Skeletal muscle tissue (tissue), 4 donors: ENCODE measurements around the gene SBF2. TPM values are rescaled to one million over a fixed set of nuclear protein-coding genes. Genes with fewer than 3 reads are reported as not detected.

Experiments used
- H3K27ac ChIP-seq: one replicate; pipeline ENCODE4 v1.7.0; 2013; ENCODE audit warnings: mild to moderate bottlenecking, low read depth, low read length, inconsistent platforms
- H3K27me3 ChIP-seq, 3 donors: one replicate each; pipeline ENCODE4 v1.7.0; 2013; ENCODE audit warnings: low read length in 3 of 3; ENCODE audit not compliant: control insufficient read depth in 3 of 3, insufficient read depth in 3 of 3
- H3K36me3 ChIP-seq, 3 donors: one replicate each; pipeline ENCODE4 v1.7.0; 2013; ENCODE audit warnings: low read length in 3 of 3; ENCODE audit not compliant: control insufficient read depth in 3 of 3, insufficient read depth in 3 of 3
- H3K4me1 ChIP-seq, 3 donors: one replicate each; pipeline ENCODE4 v1.7.0; 2013; ENCODE audit warnings: low read length in 3 of 3, mild to moderate bottlenecking in 3 of 3; ENCODE audit not compliant: control insufficient read depth in 3 of 3, insufficient read depth in 3 of 3
- H3K4me3 ChIP-seq, 3 donors: one replicate each; pipeline ENCODE4 v1.7.0; 2013; ENCODE audit warnings: low read length in 3 of 3
- H3K9ac ChIP-seq, 3 donors: one replicate each; pipeline ENCODE4 v1.7.0; 2013; ENCODE audit warnings: low read length in 3 of 3, mild to moderate bottlenecking in 3 of 3, moderate library complexity in 2 of 3, low read depth in 1 of 3
- H3K9me3 ChIP-seq, 3 donors: one replicate each; pipeline ENCODE4 v1.7.0; 2013; ENCODE audit warnings: low read length in 3 of 3; ENCODE audit not compliant: control insufficient read depth in 3 of 3
- total RNA-seq: library from RNA; depleted of rRNA; stranded (reverse); fragments of >200 nt; gene quantifications from one replicate; pipeline ENCODE4 v1.2.3, GENCODE V29; 2014
- donor health status: Osteomylitis.

The SBF2 gene
- total RNA-seq, 1 donor from 2014 or later, result 34.4 TPM

DNA sequence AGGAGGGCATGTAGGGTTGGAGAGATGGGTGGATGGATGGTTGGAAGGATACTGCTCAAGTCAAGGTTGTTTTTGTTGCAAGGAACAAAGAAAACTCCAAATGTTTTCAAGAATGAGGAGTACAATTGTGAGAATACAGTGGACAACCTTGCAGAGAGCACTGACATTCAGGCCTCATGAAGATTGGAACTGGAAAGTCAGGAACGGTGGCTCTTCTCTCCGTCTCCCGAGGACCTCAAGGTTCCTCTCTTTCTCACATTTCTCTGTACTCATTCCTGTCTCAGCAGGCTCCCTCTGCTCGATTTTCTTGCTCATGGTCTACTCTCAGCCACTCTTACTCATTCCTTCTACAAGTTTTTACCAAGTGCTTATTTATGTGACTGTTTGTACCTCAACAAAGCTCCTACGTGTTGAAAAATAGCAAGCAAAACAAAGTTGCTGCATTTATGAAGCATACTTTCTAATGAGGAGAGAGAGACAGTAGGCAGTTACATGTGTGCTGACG, 532.5 kb downstream of the SBF2 start:
- H3K36me3 ChIP-seq, result no peaks in the 10 kb centered on the region
- H3K4me3 ChIP-seq, result no peak overlapping the region
- peaks cover 34 to 47% (median 41%) of the 10 kb centered on the region in 3 donors for H3K4me1 ChIP-seq
- H3K9ac ChIP-seq, result no peak overlapping the region
- no peak overlapping the region for H3K27ac ChIP-seq
- no peaks in the 10 kb centered on the region for H3K9me3 ChIP-seq
- H3K27me3 ChIP-seq, result no peaks in the 10 kb centered on the region

DNA sequence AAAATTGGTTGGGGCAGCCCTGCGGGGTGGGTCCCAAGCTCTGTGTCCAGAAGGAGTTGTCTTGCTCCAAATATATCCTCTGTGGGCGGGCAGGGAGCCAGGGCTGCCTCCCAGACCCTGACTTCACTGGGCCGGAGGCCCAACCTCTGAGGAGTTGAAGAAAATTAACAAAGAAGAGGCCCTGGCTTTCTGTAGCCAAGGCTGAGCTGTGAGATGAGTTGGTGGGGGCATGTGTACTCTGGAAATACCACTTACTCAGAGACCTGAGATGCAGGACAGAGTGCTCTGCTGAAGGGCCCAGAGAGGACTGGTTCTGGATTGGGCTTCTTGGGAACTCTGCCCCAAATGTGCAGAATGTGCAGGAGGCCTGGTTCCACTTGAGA, 533.8 kb downstream of the SBF2 start:
- no peaks in the 10 kb centered on the region for H3K27me3 ChIP-seq

DNA sequence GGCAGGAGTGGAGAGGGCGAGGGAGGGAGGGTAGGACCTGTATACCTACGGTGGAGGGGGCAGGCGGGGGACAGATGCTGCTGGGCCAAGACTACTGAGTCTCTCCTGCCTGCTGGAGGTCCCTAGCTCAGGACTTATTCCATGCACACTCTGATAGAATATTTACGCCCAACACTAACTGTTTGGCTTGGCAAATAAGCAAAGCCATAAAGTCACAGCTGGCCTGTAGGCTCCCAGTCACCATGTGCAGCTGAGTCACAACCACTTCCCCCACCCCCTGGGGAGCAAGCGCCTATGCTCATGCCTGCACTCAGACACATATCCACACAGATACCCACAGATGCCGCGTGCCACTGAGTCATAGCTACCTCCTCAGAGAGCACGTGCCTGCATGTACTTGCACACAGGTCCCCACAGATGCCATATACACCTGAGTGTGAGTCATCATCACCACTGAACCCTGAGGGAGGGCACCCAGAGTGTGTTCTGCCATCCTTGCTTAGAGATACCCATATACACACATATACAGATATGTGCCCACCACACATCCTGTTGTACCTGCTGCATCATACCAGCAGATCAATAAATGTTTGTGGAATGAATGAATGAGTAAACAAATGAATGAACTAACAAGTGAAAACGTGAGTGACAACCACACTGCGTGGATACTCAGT, 534.4 kb downstream of the SBF2 start:
- H3K36me3 ChIP-seq, result no peaks in the 10 kb centered on the region
- peak overlapping the region; percentile 28 to 89 (median 87) for H3K9ac ChIP-seq
- peak overlapping the region; percentile 83 to 93 (median 90) for H3K4me3 ChIP-seq
- H3K9me3 ChIP-seq, result no peaks in the 10 kb centered on the region
- H3K27ac ChIP-seq, result peak overlapping the region; percentile 86
- peaks cover 24 to 41% (median 26%) of the 10 kb centered on the region in 3 donors for H3K4me1 ChIP-seq
- H3K27me3 ChIP-seq, result no peaks in the 10 kb centered on the region

More for the DNA sequence above, 533.8 kb downstream of the SBF2 start:
- H3K9ac ChIP-seq, result peak overlapping the region in 1 of 3 donors; percentile 89
- no peaks in the 10 kb centered on the region for H3K9me3 ChIP-seq
- no peaks in the 10 kb centered on the region for H3K36me3 ChIP-seq
- H3K4me1 ChIP-seq, result peaks cover 30 to 43% (median 31%) of the 10 kb centered on the region in 3 donors
- H3K4me3 ChIP-seq, result peak overlapping the region in 2 of 3 donors; percentile 24 to 49
- peak overlapping the region; percentile 86 for H3K27ac ChIP-seq

DNA sequence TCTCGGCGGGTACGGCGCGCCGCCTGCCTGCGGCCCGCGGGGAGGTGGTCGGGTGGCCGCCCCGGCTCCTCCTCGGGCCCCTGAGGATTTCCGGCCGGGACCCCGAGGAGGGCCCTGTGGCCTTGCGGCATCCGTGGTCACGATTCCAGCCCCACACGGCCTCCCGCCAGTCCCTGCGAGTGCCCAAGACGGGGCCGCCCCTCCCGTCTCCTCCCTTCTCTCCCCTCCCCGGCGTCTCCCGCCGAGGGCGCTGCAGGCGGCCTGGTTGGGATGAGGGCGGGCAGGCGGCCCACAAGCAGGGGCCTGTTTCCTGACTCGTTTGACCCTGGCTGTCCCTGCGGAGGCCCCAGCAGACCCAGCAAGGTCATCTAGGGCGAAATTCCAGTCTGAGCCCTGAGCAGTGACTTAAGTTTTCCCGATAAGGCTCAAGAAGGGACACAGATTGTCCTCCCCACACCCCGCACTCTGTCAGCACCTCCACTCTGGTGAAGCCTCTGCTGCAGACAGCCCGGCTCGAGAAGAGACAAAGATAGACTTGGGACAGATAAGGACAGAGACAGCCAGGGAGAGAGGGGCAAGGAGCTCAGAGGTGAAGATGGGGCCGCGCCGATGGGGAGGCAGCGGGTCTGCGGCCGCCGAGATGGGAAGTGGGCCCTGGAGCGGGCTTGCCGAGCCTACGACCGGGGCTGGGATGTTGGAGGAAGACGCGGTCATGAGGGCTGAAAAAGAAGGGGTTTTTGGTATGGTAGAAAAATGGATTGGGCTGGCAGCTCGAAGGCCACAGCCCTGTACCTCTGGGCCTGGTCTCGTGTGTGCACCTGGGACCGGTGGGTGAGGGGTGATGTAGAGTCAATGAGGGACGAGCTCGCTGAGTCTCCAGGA, 535.1 kb downstream of the SBF2 start:
- Histone ChIP-seq H3K4me1 (peaks cover 22 to 39% (median 25%) of the 10 kb centered on the region in 3 donors), H3K4me3 (peak overlapping the region; percentile 83 to 93 (median 90)), H3K27me3 (no peaks in the 10 kb centered on the region), H3K9me3 (no peaks in the 10 kb centered on the region), H3K27ac (peak overlapping the region; percentile 86), H3K36me3 (no peaks in the 10 kb centered on the region), H3K9ac (peak overlapping the region; percentile 77 to 89 (median 87))

DNA sequence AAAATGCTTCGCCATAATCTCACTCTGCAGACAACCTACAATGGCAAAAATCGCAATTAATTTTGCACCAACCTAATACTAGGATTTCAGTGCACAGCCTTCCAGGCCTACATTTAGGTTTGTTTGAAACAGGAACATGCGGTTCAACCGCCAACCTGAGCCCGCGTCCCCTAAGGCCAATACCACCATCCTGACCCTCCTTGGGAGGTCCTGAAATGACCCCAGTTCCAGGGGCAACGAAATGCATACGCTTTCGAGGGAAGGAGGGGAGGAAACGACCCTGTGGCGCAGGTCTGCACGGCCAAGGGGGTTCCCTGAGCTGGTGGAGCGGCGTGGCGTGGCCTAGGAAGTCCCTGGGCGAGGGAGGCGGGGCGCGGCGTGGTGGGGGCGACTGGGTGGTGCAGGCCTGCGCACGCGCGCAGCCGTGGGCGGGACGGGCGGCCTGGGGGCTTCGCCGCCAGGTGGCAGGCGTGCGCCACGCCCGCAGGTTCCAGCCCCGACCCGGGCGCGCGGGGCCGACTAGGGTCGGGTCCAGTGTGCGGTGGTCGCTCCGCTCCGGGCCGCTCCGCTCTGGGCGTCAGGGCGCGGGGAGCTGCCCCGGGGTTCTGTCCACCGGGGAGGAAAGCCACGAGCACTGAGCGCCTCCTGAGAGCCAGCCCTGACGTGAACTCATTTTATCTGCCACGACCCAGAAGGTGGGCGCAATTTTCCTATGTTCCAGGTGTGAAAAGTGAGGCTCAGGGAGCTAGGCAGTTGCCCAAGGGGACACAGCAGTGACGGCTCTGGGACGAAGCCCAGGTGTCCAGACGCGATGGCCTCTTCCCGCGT, 536.0 kb downstream of the SBF2 start:
- Histone ChIP-seq H3K36me3 (no peaks in the 10 kb centered on the region), H3K27ac (peak overlapping the region; percentile 86), H3K4me3 (peak overlapping the region; percentile 83 to 93 (median 90)), H3K9ac (peak overlapping the region; percentile 77 to 89 (median 87)), H3K9me3 (no peaks in the 10 kb centered on the region), H3K4me1 (peaks cover 22 to 39% (median 27%) of the 10 kb centered on the region in 3 donors), H3K27me3 (no peaks in the 10 kb centered on the region)

DNA sequence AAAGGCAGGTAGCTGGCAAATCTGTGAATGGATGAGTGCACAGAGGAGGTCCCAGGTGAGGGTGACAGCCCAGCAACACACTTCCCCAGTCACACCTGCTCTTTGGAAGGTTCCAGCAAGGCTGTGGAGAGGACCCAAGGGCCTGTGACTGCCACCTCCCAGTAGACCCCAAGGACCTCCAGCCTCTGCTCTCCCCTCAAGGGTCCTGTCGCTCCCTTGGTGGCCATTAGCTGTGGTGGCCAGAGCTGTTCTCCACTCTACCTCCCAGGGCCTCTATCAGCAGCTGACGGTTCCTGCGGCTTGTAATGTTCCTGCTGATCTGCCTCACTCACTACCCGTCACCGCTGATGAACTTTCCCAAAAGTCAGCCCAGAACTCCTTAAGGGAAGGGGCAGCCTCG, 537.1 kb downstream of the SBF2 start:
- no peak overlapping the region for H3K4me3 ChIP-seq
- H3K27ac ChIP-seq, result no peak overlapping the region
- peaks cover 0 to 1% (median 0%) of the 10 kb centered on the region in 3 donors for H3K36me3 ChIP-seq
- no peak overlapping the region for H3K9ac ChIP-seq
- no peaks in the 10 kb centered on the region for H3K27me3 ChIP-seq
- peaks cover 22 to 39% (median 27%) of the 10 kb centered on the region in 3 donors for H3K4me1 ChIP-seq
- no peaks in the 10 kb centered on the region for H3K9me3 ChIP-seq

DNA sequence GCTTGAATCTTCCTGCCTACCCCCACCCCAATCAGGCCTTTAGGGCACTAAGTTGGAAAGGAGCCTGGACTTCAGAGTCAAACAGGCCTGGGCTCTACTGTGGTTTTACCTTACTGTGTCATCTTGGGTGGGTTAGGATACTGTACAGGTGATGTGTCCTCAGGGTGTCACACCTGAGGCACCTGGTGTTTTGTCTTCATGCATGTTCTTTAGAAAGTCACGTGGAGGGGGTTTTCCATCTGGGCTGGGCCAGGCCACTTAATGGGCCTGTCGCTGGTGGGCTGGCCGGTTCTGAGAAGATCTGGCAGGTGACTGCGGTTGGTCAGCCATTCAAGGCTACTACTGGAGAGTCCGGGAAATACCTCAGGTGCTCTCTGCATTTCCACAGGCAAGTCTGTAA, 537.6 kb downstream of the SBF2 start:
- peaks cover 22 to 39% (median 27%) of the 10 kb centered on the region in 3 donors for H3K4me1 ChIP-seq
- H3K36me3 ChIP-seq, result peaks cover 0 to 3% (median 0%) of the 10 kb centered on the region in 3 donors
- no peak overlapping the region for H3K4me3 ChIP-seq
- H3K27me3 ChIP-seq, result no peaks in the 10 kb centered on the region
- no peaks in the 10 kb centered on the region for H3K9me3 ChIP-seq
- H3K9ac ChIP-seq, result no peak overlapping the region
- H3K27ac ChIP-seq, result no peak overlapping the region

DNA sequence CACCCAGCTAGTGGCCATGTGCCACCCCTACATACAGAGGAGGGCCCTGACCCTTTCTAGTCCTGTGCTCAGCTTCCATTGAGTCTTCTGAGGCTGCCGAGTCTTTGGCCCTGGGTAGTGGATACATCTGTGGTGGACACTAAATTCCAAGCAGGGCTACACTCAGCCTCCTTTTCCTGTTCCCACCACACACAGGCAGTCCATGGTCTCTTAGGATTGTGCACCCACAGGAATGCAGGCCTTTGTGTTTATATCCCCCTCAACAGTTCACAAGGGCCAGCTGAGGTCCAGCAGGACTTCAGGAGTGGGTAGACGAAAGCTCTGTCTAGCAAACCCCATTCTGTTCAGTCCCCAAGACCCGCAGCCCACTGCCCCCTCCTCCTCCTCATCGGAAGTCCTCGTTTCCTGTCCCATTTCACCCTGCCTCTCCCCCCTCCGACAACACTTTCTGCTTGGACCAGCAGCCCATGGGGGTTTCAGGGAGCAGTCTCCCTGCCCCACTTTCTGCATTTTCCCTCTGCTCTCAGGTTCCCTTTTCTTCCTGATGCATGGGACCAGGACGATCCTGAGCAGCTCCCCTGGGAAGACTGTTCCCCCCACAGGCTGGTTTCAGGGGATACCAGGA, 538.3 kb downstream of the SBF2 start:
- H3K27ac ChIP-seq, result no peak overlapping the region
- H3K4me1 ChIP-seq, result peaks cover 22 to 39% (median 26%) of the 10 kb centered on the region in 3 donors
- no peak overlapping the region for H3K9ac ChIP-seq
- H3K4me3 ChIP-seq, result no peak overlapping the region
- peaks cover 0 to 8% (median 6%) of the 10 kb centered on the region in 3 donors for H3K36me3 ChIP-seq
- H3K27me3 ChIP-seq, result no peaks in the 10 kb centered on the region
- H3K9me3 ChIP-seq, result no peaks in the 10 kb centered on the region

DNA sequence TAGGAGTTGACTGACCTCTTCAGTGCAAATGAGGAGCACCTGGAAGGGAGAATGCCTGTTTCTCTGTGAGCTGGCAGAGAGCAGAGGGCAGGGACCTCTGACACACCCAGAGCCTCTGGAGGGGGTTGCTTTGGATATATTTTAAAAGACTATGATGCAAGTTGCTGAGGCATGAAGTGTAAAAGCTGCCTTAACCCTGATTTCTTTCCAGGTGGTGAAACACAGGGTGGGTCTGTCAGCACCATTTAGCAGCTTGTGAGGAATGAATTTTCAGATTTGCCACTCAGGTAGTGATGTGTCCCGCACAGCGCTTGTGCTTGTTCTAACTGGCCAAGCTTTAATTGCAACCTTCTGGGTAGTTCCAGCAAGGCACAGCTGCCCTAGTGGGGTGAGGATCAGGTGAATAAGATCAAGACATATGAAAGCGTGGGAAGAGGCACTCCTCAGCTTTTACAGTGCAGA, 540.0 kb downstream of the SBF2 start:
- no peak overlapping the region for H3K4me3 ChIP-seq
- no peaks in the 10 kb centered on the region for H3K27me3 ChIP-seq
- no peak overlapping the region for H3K27ac ChIP-seq
- H3K36me3 ChIP-seq, result peaks cover 0 to 12% (median 10%) of the 10 kb centered on the region in 3 donors
- H3K4me1 ChIP-seq, result peaks cover 7 to 26% (median 10%) of the 10 kb centered on the region in 3 donors
- no peaks in the 10 kb centered on the region for H3K9me3 ChIP-seq
- no peak overlapping the region for H3K9ac ChIP-seq
